H7 (cell line): ENCODE results near the gene C6. TPM values are rescaled to one million over a fixed set of nuclear protein-coding genes. Genes with fewer than 3 reads are reported as not detected.
"Not testable (repeated sequence)": the region's sequence is repeated elsewhere in the genome, so short reads cannot be mapped to it uniquely, and the experiment has no call there.

ENCODE experiments used
- DNase-seq: peaks from one replicate; pipeline ENCODE4 v3.0.0; 2012
- H3K27me3 ChIP-seq: 2 replicates; pipeline ENCODE4 v1.6.0; 2011; ENCODE audit warnings: mild to moderate bottlenecking, low read length; ENCODE audit not compliant: control insufficient read depth, insufficient read depth
- H3K36me3 ChIP-seq: replicated peaks from 2 replicates; pipeline ENCODE4 v1.5.1; 2011; ENCODE audit warnings: low read length; ENCODE audit not compliant: control insufficient read depth, insufficient read depth
- H3K4me3 ChIP-seq: 2 replicates; pipeline ENCODE4 v1.5.1; 2011; ENCODE audit warnings: low read depth, mild to moderate bottlenecking, control low read depth, low read length, moderate library complexity; ENCODE audit not compliant: insufficient read depth
- total RNA-seq: library from RNA; depleted of rRNA; stranded (reverse); fragments of >200 nt; shearing (Covaris generic); gene quantifications from 2 replicates; pipeline ENCODE4 v1.2.3, GENCODE V29; 2014

C6 gene
- total RNA-seq, 1 experiment from 2014 or later, result not detected

GRCh38 chr5:41218929-41219657, 5.8 kb upstream of the C6 start:
- H3K27me3 ChIP-seq, result no peaks in the 10 kb centered on the region
- H3K4me3 ChIP-seq, result no peak overlapping the region
- no peak for DNase-seq
- H3K36me3 ChIP-seq, result no peaks in the 10 kb centered on the region

- DNase-seq, result no peak
- Histone ChIP-seq H3K36me3 (no peaks in the 10 kb centered on the region), H3K4me3 (no peak overlapping the region), H3K27me3 (no peaks in the 10 kb centered on the region)
Observed at GRCh38 chr5:41214182-41214581, 850 bp upstream of the C6 start.

GRCh38 chr5:41212935-41213334, 397 bp downstream of the C6 start:
- Histone ChIP-seq H3K36me3 (no peaks in the 10 kb centered on the region), H3K4me3 (no peak overlapping the region), H3K27me3 (no peaks in the 10 kb centered on the region)
- DNase-seq, result no peak

- Histone ChIP-seq H3K36me3 (no peaks in the 10 kb centered on the region), H3K27me3 (no peaks in the 10 kb centered on the region), H3K4me3 (no peak overlapping the region)
- DNase-seq, result no peak
Observed at GRCh38 chr5:41211417-41211816, 1.9 kb downstream of the C6 start.

GRCh38 chr5:41205475-41205874, 7.9 kb downstream of the C6 start:
- H3K4me3 ChIP-seq, DNase-seq, H3K27me3 ChIP-seq, H3K36me3 ChIP-seq: not testable (repeated sequence)

GRCh38 chr5:41203033-41203432, 10.3 kb downstream of the C6 start:
- no peak for DNase-seq
- Histone ChIP-seq H3K4me3 (no peak overlapping the region), H3K36me3 (no peaks in the 10 kb centered on the region), H3K27me3 (no peaks in the 10 kb centered on the region)

GRCh38 chr5:41201082-41201772, 12.1 kb downstream of the C6 start:
- DNase-seq, result no peak
- Histone ChIP-seq H3K36me3 (no peaks in the 10 kb centered on the region), H3K27me3 (no peaks in the 10 kb centered on the region), H3K4me3 (no peak overlapping the region)

GRCh38 chr5:41200506-41200905, 12.8 kb downstream of the C6 start:
- H3K27me3 ChIP-seq, result no peaks in the 10 kb centered on the region
- no peak for DNase-seq
- H3K36me3 ChIP-seq, result no peaks in the 10 kb centered on the region
- no peak overlapping the region for H3K4me3 ChIP-seq

GRCh38 chr5:41199660-41200059, 13.7 kb downstream of the C6 start:
- H3K27me3 ChIP-seq, result no peaks in the 10 kb centered on the region
- DNase-seq, result no peak
- H3K36me3 ChIP-seq, result no peaks in the 10 kb centered on the region
- H3K4me3 ChIP-seq, result no peak overlapping the region

- DNase-seq, result no peak
- Histone ChIP-seq H3K36me3 (no peaks in the 10 kb centered on the region), H3K4me3 (no peak overlapping the region), H3K27me3 (no peaks in the 10 kb centered on the region)
Observed at GRCh38 chr5:41196197-41196596, 17.1 kb downstream of the C6 start.

GRCh38 chr5:41195228-41195627, 18.1 kb downstream of the C6 start:
- Histone ChIP-seq H3K4me3 (no peak overlapping the region), H3K27me3 (no peaks in the 10 kb centered on the region), H3K36me3 (no peaks in the 10 kb centered on the region)
- DNase-seq, result no peak

- Histone ChIP-seq H3K4me3 (no peak overlapping the region), H3K27me3 (no peaks in the 10 kb centered on the region), H3K36me3 (no peaks in the 10 kb centered on the region)
- DNase-seq, result no peak
Observed at GRCh38 chr5:41194339-41194738, 19.0 kb downstream of the C6 start.

- no peaks in the 10 kb centered on the region for H3K36me3 ChIP-seq
- no peak overlapping the region for H3K4me3 ChIP-seq
- H3K27me3 ChIP-seq, result no peaks in the 10 kb centered on the region
- DNase-seq, result no peak
Observed at GRCh38 chr5:41193456-41194205, 19.7 kb downstream of the C6 start.

- DNase-seq, result no peak
- H3K36me3 ChIP-seq, result no peaks in the 10 kb centered on the region
- no peaks in the 10 kb centered on the region for H3K27me3 ChIP-seq
- no peak overlapping the region for H3K4me3 ChIP-seq
Observed at GRCh38 chr5:41191249-41191648, 22.1 kb downstream of the C6 start.

- H3K4me3 ChIP-seq, result no peak overlapping the region
- DNase-seq, result no peak
- no peaks in the 10 kb centered on the region for H3K27me3 ChIP-seq
- no peaks in the 10 kb centered on the region for H3K36me3 ChIP-seq
Observed at GRCh38 chr5:41186143-41186542, 27.2 kb downstream of the C6 start.
